ENCODE results near the gene NGF. TPM values are rescaled to one million over a fixed set of nuclear protein-coding genes. Genes with fewer than 3 reads are reported as not detected.

The NGF gene
- total and polyA plus RNA-seq, 12 donors = 1.8 to 21.6 (median 3.3) TPM

GRCh38 chr1:115355069-115355468 is 17.0 kb upstream of the NGF start:
- DNase-seq (no peak), ATAC-seq (no peak)
- 59 to 61% methylated on average over 2 of the region's 2 CpGs for WGBS, 2 donors
- Histone ChIP-seq H3K27me3 (no peaks in the 10 kb centered on the region), H3K36me3 (no peaks in the 10 kb centered on the region), H3K27ac (no peak overlapping the region), H3K4me1 (peaks cover 0 to 7% (median 0%) of the 10 kb centered on the region in 9 donors), H3K4me3 (no peak overlapping the region), H3K9me3 (no peaks in the 10 kb centered on the region)
- no peak for TF ChIP-seq CTCF (IDR thresholded peaks at IDR 0.05)
- intact Hi-C loops (cut with DNase I) = no loop called here

GRCh38 chr1:115351143-115351542 is 13.1 kb upstream of the NGF start:
- Histone ChIP-seq H3K27me3 (no peaks in the 10 kb centered on the region), H3K9me3 (no peaks in the 10 kb centered on the region), H3K27ac (no peak overlapping the region), H3K4me1 (peaks cover 0 to 7% (median 0%) of the 10 kb centered on the region in 9 donors), H3K36me3 (no peaks in the 10 kb centered on the region), H3K4me3 (no peak overlapping the region)
- ATAC-seq (no peak), DNase-seq (no peak)
- intact Hi-C loops (cut with DNase I) = no loop called here
- 77 to 78% methylated on average over 5 of the region's 5 CpGs for WGBS, 2 donors
- TF ChIP-seq CTCF (IDR thresholded peaks at IDR 0.05) = no peak

GRCh38 chr1:115348636-115349035 is 10.6 kb upstream of the NGF start:
- no peaks in the 10 kb centered on the region for H3K9me3 ChIP-seq
- no peak for TF ChIP-seq CTCF (IDR thresholded peaks at IDR 0.05)
- intact Hi-C loops (cut with DNase I) = no loop called here
- no peak for ATAC-seq
- WGBS, 2 donors = 87 to 88% methylated on average over 4 of the region's 4 CpGs
- no peak overlapping the region for H3K4me3 ChIP-seq
- H3K4me1 ChIP-seq = no peaks in the 10 kb centered on the region
- no peak overlapping the region for H3K27ac ChIP-seq
- H3K27me3 ChIP-seq = no peaks in the 10 kb centered on the region
- no peak for DNase-seq
- no peaks in the 10 kb centered on the region for H3K36me3 ChIP-seq

- Histone ChIP-seq H3K4me3 (no peak overlapping the region), H3K27ac (no peak overlapping the region), H3K27me3 (no peaks in the 10 kb centered on the region), H3K36me3 (no peaks in the 10 kb centered on the region), H3K9me3 (no peaks in the 10 kb centered on the region), H3K4me1 (no peaks in the 10 kb centered on the region)
- DNase-seq (no peak), ATAC-seq (peak in 1 of 8 donors; percentile 35)
- whole genome bisulfite sequencing, 2 donors = 75 to 78% methylated on average over 2 of the region's 2 CpGs
- TF ChIP-seq CTCF (IDR thresholded peaks at IDR 0.05) = no peak
- intact Hi-C loops (cut with DNase I) = no loop called here
These were observed 9.2 kb upstream of the NGF start for GRCh38 chr1:115347282-115347681.

Measured in heart right ventricle (tissue), 16 donors.